HepG2 (cell line): ENCODE results near the gene HLCS. TPM values are rescaled to one million over a fixed set of nuclear protein-coding genes. Genes with fewer than 3 reads are reported as not detected.

Experiments used
- ATAC-seq: fragments of 200-7000 bp; cut with Tn5 transposase; 3 replicates; pipeline ENCODE4 v1.9.1; 2020; ENCODE audit warnings: mild to moderate bottlenecking, moderate library complexity
- BruUV-seq: library from RNA; stranded (reverse); fragments of 400-500 nt; replicated peaks from 2 replicates; lab custom pipeline; 2021; lab: Mats Ljungman, UMichigan
- CTCF ChIA-PET: fragments of 300-600 bp; formaldehyde crosslinking; extraction: SDS; loops from one replicate; lab custom pipeline; 2021; ENCODE audit warnings: low total read pairs, inconsistent platforms, low intra/inter-chr PET ratio; lab: Yijun Ruan, JAX
- POLR2A ChIA-PET: fragments of 350-600 bp; sonication (Branson Sonifier 250); formaldehyde crosslinking; loops from one replicate; lab custom pipeline; 2020; ENCODE audit warnings: antibody characterized with exemption, inconsistent platforms; lab: Yijun Ruan, JAX
- DNase-seq: peaks from one replicate; pipeline ENCODE4 v3.0.0-alpha.2; 2015; ENCODE audit warnings: low spot score
- FAIRE-seq: peaks from 3 replicates; lab custom pipeline; 2011; peaks lifted over from hg19 to GRCh38; lab: Jason Lieb, UNC
- H2AFZ ChIP-seq: one replicate; pipeline ENCODE4 v1.6.1; 2011; ENCODE audit warnings: low read length, inconsistent platforms
- H3K27ac ChIP-seq: fragments of 300-600 bp; 3 replicates; pipeline ENCODE4 v1.8.0; 2011; ENCODE audit warnings: mixed run types, mild to moderate bottlenecking, mixed read lengths, low read length, inconsistent platforms; ENCODE audit not compliant: insufficient read depth; ENCODE audit errors: extremely low read length
- H3K27me3 ChIP-seq, 2 experiments: fragments of 200-600 bp in 1 of 2; 2 replicates in 1 of 2; 3 replicates in 1 of 2; pipeline versions ENCODE4 v1.6.0 to v1.8.0; 2011; ENCODE audit warnings: low read length in 2 of 2, mild to moderate bottlenecking in 2 of 2, moderate library complexity in 2 of 2, inconsistent platforms in 1 of 2; ENCODE audit not compliant: insufficient read depth in 2 of 2, control insufficient read depth in 1 of 2
- H3K36me3 ChIP-seq, 2 experiments: fragments of 200-600 bp in 1 of 2; replicated peaks in 1 of 2; 2 replicates in 1 of 2; 3 replicates in 1 of 2; pipeline versions ENCODE4 v1.5.1 to v1.8.0; 2011; ENCODE audit warnings: low read length in 2 of 2, inconsistent platforms in 1 of 2; ENCODE audit not compliant: insufficient read depth in 2 of 2, control insufficient read depth in 1 of 2
- H3K4me1 ChIP-seq: 2 replicates; pipeline ENCODE4 v1.5.1; 2012; ENCODE audit warnings: low read length, inconsistent platforms; ENCODE audit not compliant: insufficient read depth
- H3K4me2 ChIP-seq: 2 replicates; pipeline ENCODE4 v1.6.0; 2011; ENCODE audit warnings: low read depth, low read length, inconsistent platforms
- H3K4me3 ChIP-seq, 3 experiments: fragments of 200-600 bp in 1 of 3; sonication (generic), shearing (Covaris generic) in 1 of 3; replicated peaks in 1 of 3; 2 replicates each; pipeline ENCODE4 v1.5.1; 2011 to 2016; ENCODE audit warnings: low read length in 3 of 3, inconsistent platforms in 2 of 3, low read depth in 2 of 3, mild to moderate bottlenecking in 2 of 3, control low read depth in 1 of 3, mixed read lengths in 1 of 3; ENCODE audit not compliant: insufficient read depth in 1 of 3
- H3K79me2 ChIP-seq: one replicate; pipeline ENCODE4 v1.6.1; 2011; ENCODE audit warnings: low read length, inconsistent platforms; ENCODE audit not compliant: insufficient read depth
- H3K9ac ChIP-seq: 2 replicates; pipeline ENCODE4 v1.6.0; 2011; ENCODE audit warnings: mild to moderate bottlenecking, low read depth, low read length, inconsistent platforms; ENCODE audit not compliant: insufficient read depth
- H3K9me3 ChIP-seq: 2 replicates; pipeline ENCODE4 v1.5.1; 2012; ENCODE audit warnings: mild to moderate bottlenecking, low read length
- H4K20me1 ChIP-seq: 2 replicates; pipeline ENCODE4 v1.6.0; 2011; ENCODE audit warnings: inconsistent platforms, mild to moderate bottlenecking, low read length, moderate library complexity; ENCODE audit not compliant: insufficient read depth
- FOXK1 ChIP-seq: sonication (generic); formaldehyde crosslinking; IDR thresholded peaks from 2 replicates; pipeline ENCODE4 v1.4.0; 2020; ENCODE audit warnings: low read depth, missing genetic modification reagents, borderline replicate concordance
- HMGA1 ChIP-seq: sonication (generic); formaldehyde crosslinking; conservative IDR thresholded peaks from 2 replicates; pipeline ENCODE4 v1.4.0; 2020; ENCODE audit warnings: missing genetic modification reagents
- KLF15 ChIP-seq: sonication (generic); formaldehyde crosslinking; IDR thresholded peaks from 2 replicates; pipeline ENCODE4 v1.8.1; 2023; ENCODE audit warnings: borderline replicate concordance, mild to moderate bottlenecking, inconsistent platforms, missing genetic modification reagents, mixed read lengths
- KLF6 ChIP-seq: IDR thresholded peaks from 2 replicates; pipeline ENCODE4 v1.8.0; 2016; ENCODE audit warnings: missing biosample characterization, missing genetic modification reagents
- MYC ChIP-seq: sonication (generic); formaldehyde crosslinking; IDR thresholded peaks from 2 replicates; pipeline ENCODE4 v1.9.0; 2021; ENCODE audit warnings: missing genetic modification reagents, borderline replicate concordance
- POGZ ChIP-seq: sonication (generic); formaldehyde crosslinking; IDR thresholded peaks from 2 replicates; pipeline ENCODE4 v1.4.0; 2020; ENCODE audit warnings: mild to moderate bottlenecking, missing genetic modification reagents
- REPIN1 ChIP-seq: sonication (generic); formaldehyde crosslinking; IDR thresholded peaks from 2 replicates; pipeline ENCODE4 v1.8.0; 2022; ENCODE audit warnings: missing genetic modification reagents, low read depth, mild to moderate bottlenecking, borderline replicate concordance
- SOX5 ChIP-seq: IDR thresholded peaks from 2 replicates; pipeline ENCODE4 v1.6.1; 2016; ENCODE audit warnings: borderline replicate concordance
- TAF15 ChIP-seq: fragments of 200-400 bp; formaldehyde crosslinking; IDR thresholded peaks from one replicate; pipeline ENCODE4 v1.6.1; 2018; ENCODE audit warnings: mild to moderate bottlenecking, low read depth, low read length; ENCODE audit not compliant: poor library complexity, severe bottlenecking
- ZFAT ChIP-seq: sonication (generic); formaldehyde crosslinking; conservative IDR thresholded peaks from 2 replicates; pipeline ENCODE4 v1.8.1; 2023; ENCODE audit warnings: missing genetic modification reagents, inconsistent platforms
- ZNF792 ChIP-seq: IDR thresholded peaks from 2 replicates; pipeline ENCODE4 v1.6.1; 2016
- WGBS: methylation state at CpG from one replicate; pipeline ENCODE4 v1.1.6; 2017; ENCODE audit warnings: low lambda C conversion rate; 5-methylcytosine and 5-hydroxymethylcytosine counted together
- in situ Hi-C: cut with HindIII; loops from 2 replicates; pipeline ENCODE4 v1.10.0; 2017; ENCODE audit warnings: low pct_unique_long_range_greater_than_20kb; ENCODE audit not compliant: extremely low pct_ligation_motif_present
- intact Hi-C: fragments of 100-400 bp; cut with micrococcal nuclease; formaldehyde crosslinking; loops from one replicate; pipeline ENCODE4 v1.10.0; 2022; ENCODE audit not compliant: unreplicated experiment
- polyA plus RNA-seq, 8 experiments: library from polyadenylated mRNA; depleted of rRNA in 3 of 8; stranded (reverse) in 7 of 8; unstranded in 1 of 8; fragments of >200 nt; fragmentation: Illumina TruSeq in 4 of 8; extraction: Trizol in 4 of 8; gene quantifications; 2 replicates each; pipeline versions ENCODE4 v1.2.1 to v1.2.3, GENCODE V29; 2011 to 2016; ENCODE audit warnings: low read depth in 4 of 8, missing spikeins in 1 of 8, mixed read lengths in 1 of 8; ENCODE audit not compliant: insufficient read depth in 1 of 8
- total RNA-seq, 5 experiments: library from RNA; depleted of rRNA; stranded (reverse); fragments of >200 nt; fragmentation: Illumina TruSeq; extraction: Trizol; gene quantifications; 2 replicates each; pipeline ENCODE4 v1.2.3, GENCODE V29; 2016; ENCODE audit warnings: low read depth in 1 of 5
- TF ChIP-seq, protein P1 (sequence below): sonication (generic); formaldehyde crosslinking; IDR thresholded peaks from 2 replicates; pipeline ENCODE4 v1.5.0; 2020; ENCODE audit warnings: missing genetic modification reagents
- TF ChIP-seq, protein P2 (sequence below): sonication (generic); formaldehyde crosslinking; IDR thresholded peaks from 2 replicates; pipeline ENCODE4 v1.9.0; 2021; ENCODE audit warnings: mild to moderate bottlenecking, missing genetic modification reagents
- TF ChIP-seq, protein P3 (sequence below): sonication (generic); formaldehyde crosslinking; IDR thresholded peaks from 2 replicates; pipeline ENCODE4 v1.4.0; 2020; ENCODE audit warnings: missing genetic modification reagents

HLCS gene
- total and polyA plus RNA-seq, 2 of the 13 experiments (the other 11 are each of a cell fraction or from before 2014, with no cell fraction given), result 7.9 to 12.3 TPM

DNA sequence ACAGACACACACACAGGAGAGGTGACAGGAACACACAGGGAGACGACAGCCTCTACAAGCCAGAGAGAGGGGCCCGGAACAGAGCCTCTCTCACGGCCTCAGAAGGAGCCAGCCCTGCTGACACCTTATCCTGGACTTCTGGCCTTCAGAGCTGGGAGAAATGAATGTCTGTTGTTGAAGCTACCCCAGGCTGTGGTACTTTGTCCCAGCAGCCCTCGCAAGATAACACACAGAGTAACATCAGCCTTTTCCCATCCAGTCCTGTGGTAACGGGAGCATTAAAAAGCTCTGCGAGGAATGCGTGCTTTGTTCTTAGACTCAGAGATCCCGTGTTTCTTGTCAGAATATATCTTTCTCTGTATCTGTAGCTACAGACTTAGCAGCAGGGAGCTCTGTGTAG is 136.4 kb downstream of the HLCS start:
- Histone ChIP-seq H3K4me1 (peaks cover 10% of the 10 kb centered on the region; the same call in 1 of the 2 replicates), H4K20me1 (no peaks in the 10 kb centered on the region), H2AFZ (no peak overlapping the region), H3K4me3 (no peak overlapping the region), H3K79me2 (no peaks in the 10 kb centered on the region), H3K9ac (no peak overlapping the region), H3K4me2 (no peak overlapping the region; the same call in 1 of the 2 replicates), H3K36me3 (0 out of 5 replicates have a peak, but pooled peaks cover 0 to under 1% of the 10 kb centered on the region in 2 experiments), H3K27ac (no peak overlapping the region), H3K9me3 (no peaks in the 10 kb centered on the region), H3K27me3 (no peaks in the 10 kb centered on the region)
- in situ Hi-C loops, result no loop called here
- ATAC-seq, result peak; percentile 82
- no TSS peak for BruUV-seq
- no peak for FAIRE-seq
- intact Hi-C loops, result no loop called here
- 68% methylated on average over 7 of the region's 8 CpGs for WGBS
- POLR2A ChIA-PET, result no interaction called here
- no peak for DNase-seq
- CTCF ChIA-PET, result no interaction called here
- TF ChIP-seq, protein P1, sequence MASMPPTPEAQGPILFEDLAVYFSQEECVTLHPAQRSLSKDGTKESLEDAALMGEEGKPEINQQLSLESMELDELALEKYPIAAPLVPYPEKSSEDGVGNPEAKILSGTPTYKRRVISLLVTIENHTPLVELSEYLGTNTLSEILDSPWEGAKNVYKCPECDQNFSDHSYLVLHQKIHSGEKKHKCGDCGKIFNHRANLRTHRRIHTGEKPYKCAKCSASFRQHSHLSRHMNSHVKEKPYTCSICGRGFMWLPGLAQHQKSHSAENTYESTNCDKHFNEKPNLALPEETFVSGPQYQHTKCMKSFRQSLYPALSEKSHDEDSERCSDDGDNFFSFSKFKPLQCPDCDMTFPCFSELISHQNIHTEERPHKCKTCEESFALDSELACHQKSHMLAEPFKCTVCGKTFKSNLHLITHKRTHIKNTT (CRISPR knock-in tag), result no peak
- TF ChIP-seq MYC (CRISPR knock-in tag), result no peak
- TF ChIP-seq, protein P2, sequence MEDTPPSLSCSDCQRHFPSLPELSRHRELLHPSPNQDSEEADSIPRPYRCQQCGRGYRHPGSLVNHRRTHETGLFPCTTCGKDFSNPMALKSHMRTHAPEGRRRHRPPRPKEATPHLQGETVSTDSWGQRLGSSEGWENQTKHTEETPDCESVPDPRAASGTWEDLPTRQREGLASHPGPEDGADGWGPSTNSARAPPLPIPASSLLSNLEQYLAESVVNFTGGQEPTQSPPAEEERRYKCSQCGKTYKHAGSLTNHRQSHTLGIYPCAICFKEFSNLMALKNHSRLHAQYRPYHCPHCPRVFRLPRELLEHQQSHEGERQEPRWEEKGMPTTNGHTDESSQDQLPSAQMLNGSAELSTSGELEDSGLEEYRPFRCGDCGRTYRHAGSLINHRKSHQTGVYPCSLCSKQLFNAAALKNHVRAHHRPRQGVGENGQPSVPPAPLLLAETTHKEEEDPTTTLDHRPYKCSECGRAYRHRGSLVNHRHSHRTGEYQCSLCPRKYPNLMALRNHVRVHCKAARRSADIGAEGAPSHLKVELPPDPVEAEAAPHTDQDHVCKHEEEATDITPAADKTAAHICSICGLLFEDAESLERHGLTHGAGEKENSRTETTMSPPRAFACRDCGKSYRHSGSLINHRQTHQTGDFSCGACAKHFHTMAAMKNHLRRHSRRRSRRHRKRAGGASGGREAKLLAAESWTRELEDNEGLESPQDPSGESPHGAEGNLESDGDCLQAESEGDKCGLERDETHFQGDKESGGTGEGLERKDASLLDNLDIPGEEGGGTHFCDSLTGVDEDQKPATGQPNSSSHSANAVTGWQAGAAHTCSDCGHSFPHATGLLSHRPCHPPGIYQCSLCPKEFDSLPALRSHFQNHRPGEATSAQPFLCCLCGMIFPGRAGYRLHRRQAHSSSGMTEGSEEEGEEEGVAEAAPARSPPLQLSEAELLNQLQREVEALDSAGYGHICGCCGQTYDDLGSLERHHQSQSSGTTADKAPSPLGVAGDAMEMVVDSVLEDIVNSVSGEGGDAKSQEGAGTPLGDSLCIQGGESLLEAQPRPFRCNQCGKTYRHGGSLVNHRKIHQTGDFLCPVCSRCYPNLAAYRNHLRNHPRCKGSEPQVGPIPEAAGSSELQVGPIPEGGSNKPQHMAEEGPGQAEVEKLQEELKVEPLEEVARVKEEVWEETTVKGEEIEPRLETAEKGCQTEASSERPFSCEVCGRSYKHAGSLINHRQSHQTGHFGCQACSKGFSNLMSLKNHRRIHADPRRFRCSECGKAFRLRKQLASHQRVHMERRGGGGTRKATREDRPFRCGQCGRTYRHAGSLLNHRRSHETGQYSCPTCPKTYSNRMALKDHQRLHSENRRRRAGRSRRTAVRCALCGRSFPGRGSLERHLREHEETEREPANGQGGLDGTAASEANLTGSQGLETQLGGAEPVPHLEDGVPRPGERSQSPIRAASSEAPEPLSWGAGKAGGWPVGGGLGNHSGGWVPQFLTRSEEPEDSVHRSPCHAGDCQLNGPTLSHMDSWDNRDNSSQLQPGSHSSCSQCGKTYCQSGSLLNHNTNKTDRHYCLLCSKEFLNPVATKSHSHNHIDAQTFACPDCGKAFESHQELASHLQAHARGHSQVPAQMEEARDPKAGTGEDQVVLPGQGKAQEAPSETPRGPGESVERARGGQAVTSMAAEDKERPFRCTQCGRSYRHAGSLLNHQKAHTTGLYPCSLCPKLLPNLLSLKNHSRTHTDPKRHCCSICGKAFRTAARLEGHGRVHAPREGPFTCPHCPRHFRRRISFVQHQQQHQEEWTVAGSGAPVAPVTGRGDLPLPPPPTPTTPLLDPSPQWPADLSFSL (CRISPR knock-in tag), result no peak
- TF ChIP-seq HMGA1 (CRISPR knock-in tag), result no peak
- TF ChIP-seq FOXK1, result no peak
- no peak for TF ChIP-seq KLF15 (CRISPR knock-in tag)
- TF ChIP-seq POGZ (CRISPR knock-in tag), result no peak
- no peak for TF ChIP-seq ZFAT (CRISPR knock-in tag)
- TF ChIP-seq, protein P3, sequence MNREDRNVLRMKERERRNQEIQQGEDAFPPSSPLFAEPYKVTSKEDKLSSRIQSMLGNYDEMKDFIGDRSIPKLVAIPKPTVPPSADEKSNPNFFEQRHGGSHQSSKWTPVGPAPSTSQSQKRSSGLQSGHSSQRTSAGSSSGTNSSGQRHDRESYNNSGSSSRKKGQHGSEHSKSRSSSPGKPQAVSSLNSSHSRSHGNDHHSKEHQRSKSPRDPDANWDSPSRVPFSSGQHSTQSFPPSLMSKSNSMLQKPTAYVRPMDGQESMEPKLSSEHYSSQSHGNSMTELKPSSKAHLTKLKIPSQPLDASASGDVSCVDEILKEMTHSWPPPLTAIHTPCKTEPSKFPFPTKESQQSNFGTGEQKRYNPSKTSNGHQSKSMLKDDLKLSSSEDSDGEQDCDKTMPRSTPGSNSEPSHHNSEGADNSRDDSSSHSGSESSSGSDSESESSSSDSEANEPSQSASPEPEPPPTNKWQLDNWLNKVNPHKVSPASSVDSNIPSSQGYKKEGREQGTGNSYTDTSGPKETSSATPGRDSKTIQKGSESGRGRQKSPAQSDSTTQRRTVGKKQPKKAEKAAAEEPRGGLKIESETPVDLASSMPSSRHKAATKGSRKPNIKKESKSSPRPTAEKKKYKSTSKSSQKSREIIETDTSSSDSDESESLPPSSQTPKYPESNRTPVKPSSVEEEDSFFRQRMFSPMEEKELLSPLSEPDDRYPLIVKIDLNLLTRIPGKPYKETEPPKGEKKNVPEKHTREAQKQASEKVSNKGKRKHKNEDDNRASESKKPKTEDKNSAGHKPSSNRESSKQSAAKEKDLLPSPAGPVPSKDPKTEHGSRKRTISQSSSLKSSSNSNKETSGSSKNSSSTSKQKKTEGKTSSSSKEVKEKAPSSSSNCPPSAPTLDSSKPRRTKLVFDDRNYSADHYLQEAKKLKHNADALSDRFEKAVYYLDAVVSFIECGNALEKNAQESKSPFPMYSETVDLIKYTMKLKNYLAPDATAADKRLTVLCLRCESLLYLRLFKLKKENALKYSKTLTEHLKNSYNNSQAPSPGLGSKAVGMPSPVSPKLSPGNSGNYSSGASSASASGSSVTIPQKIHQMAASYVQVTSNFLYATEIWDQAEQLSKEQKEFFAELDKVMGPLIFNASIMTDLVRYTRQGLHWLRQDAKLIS (CRISPR knock-in tag), result no peak
- TF ChIP-seq SOX5, result no peak
- TF ChIP-seq KLF6 (CRISPR knock-in tag), result no peak
- TF ChIP-seq ZNF792, result no peak
- no peak for TF ChIP-seq REPIN1 (CRISPR knock-in tag)
- no peak for TF ChIP-seq TAF15
